Measurements from ENCODE around the gene RABGEF1. TPM values are rescaled to one million over a fixed set of nuclear protein-coding genes. Genes with fewer than 3 reads are reported as not detected.
"Not testable (repeated sequence)": the region's sequence is repeated elsewhere in the genome, so short reads cannot be mapped to it uniquely, and the experiment has no call there.

The RABGEF1 gene
- total RNA-seq, 1 donor from 2014 or later = 33.2 TPM

- H3K4me3 Mint-ChIP-seq (ENCODE audit: unreplicated experiment) = peak overlapping the region; percentile 94
Measured at GRCh38 chr7:66741710-66742049, 1.1 kb downstream of the RABGEF1 start.

GRCh38 chr7:66742298-66742697, 1.8 kb downstream of the RABGEF1 start:
- H3K9ac ChIP-seq (ENCODE audit: low read length) = peak overlapping the region; percentile 96
- H3K27me3 ChIP-seq (ENCODE audit: insufficient read depth, low read length); H3K4me1 ChIP-seq (ENCODE audit: insufficient read depth, low read length); H3K36me3 Mint-ChIP-seq (ENCODE audit: low read depth, unreplicated experiment); H3K9me3 Mint-ChIP-seq (ENCODE audit: unreplicated experiment); H3K4me1 Mint-ChIP-seq (ENCODE audit: low read depth, unreplicated experiment); H3K9me3 ChIP-seq (ENCODE audit: insufficient read depth, low read depth, low read length); H2AFZ ChIP-seq (ENCODE audit: low read depth, low read length); H3K36me3 ChIP-seq (ENCODE audit: insufficient read depth, low read length); H3K27me3 Mint-ChIP-seq (ENCODE audit: low read depth, unreplicated experiment); FAIRE-seq: not testable (repeated sequence)
- peak; percentile 65 for DNase-seq (ENCODE audit: low read depth)
- peaks cover 34% of the 10 kb centered on the region for H4K20me1 ChIP-seq (ENCODE audit: insufficient read depth, low read length)
- H3K27ac Mint-ChIP-seq (ENCODE audit: unreplicated experiment) = peak overlapping the region; percentile 97
- peak overlapping the region; percentile 85 for H3K4me2 ChIP-seq (ENCODE audit: low read length)
- peak overlapping the region; percentile 42 for H3K4me3 ChIP-seq (ENCODE audit: insufficient read depth, low read depth, low read length)
- H3K79me2 ChIP-seq (ENCODE audit: insufficient read depth, low read length) = peaks cover 82% of the 10 kb centered on the region
- peak overlapping the region; percentile 94 for H3K27ac ChIP-seq (ENCODE audit: low read depth, low read length)
- peak overlapping the region; percentile 94 for H3K4me3 Mint-ChIP-seq (ENCODE audit: unreplicated experiment)

More at GRCh38 chr7:66741710-66742049, 1.1 kb downstream of the RABGEF1 start:
- no peaks in the 10 kb centered on the region for H3K9me3 ChIP-seq (ENCODE audit: insufficient read depth, low read depth, low read length)
- peaks cover 8% of the 10 kb centered on the region for H3K4me1 Mint-ChIP-seq (ENCODE audit: low read depth, unreplicated experiment)
- H3K4me2 ChIP-seq (ENCODE audit: low read length) = peak overlapping the region; percentile 85
- peak overlapping the region; percentile 96 for H3K9ac ChIP-seq (ENCODE audit: low read length)
- DNase-seq (ENCODE audit: low read depth) = peak; percentile 33
- H4K20me1 ChIP-seq (ENCODE audit: insufficient read depth, low read length) = peaks cover 28% of the 10 kb centered on the region
- peaks cover 76% of the 10 kb centered on the region for H3K79me2 ChIP-seq (ENCODE audit: insufficient read depth, low read length)
- peak overlapping the region; percentile 94 for H3K27ac ChIP-seq (ENCODE audit: low read depth, low read length)
- H3K36me3 Mint-ChIP-seq (ENCODE audit: low read depth, unreplicated experiment) = peaks cover 2% of the 10 kb centered on the region
- H3K4me3 ChIP-seq (ENCODE audit: insufficient read depth, low read depth, low read length) = peak overlapping the region; percentile 79
- no peaks in the 10 kb centered on the region for H3K9me3 Mint-ChIP-seq (ENCODE audit: unreplicated experiment)
- H2AFZ ChIP-seq (ENCODE audit: low read depth, low read length) = no peak overlapping the region
- H3K36me3 ChIP-seq (ENCODE audit: insufficient read depth, low read length) = no peaks in the 10 kb centered on the region
- peak overlapping the region; percentile 97 for H3K27ac Mint-ChIP-seq (ENCODE audit: unreplicated experiment)
- no peak for FAIRE-seq
- peaks cover 10% of the 10 kb centered on the region for H3K4me1 ChIP-seq (ENCODE audit: insufficient read depth, low read length)
- no peaks in the 10 kb centered on the region for H3K27me3 Mint-ChIP-seq (ENCODE audit: low read depth, unreplicated experiment)
- no peaks in the 10 kb centered on the region for H3K27me3 ChIP-seq (ENCODE audit: insufficient read depth, low read length)
- TF ChIP-seq EZH2 (IDR thresholded peaks at IDR 0.05; ENCODE audit: insufficient read depth, low read length) (no peak), CTCF (IDR thresholded peaks at IDR 0.05; ENCODE audit: insufficient read depth, low read depth, low read length) (no peak)

- H4K20me1 ChIP-seq (ENCODE audit: insufficient read depth, low read length) = peaks cover 49% of the 10 kb centered on the region
- H3K9me3 ChIP-seq (ENCODE audit: insufficient read depth, low read depth, low read length) = no peaks in the 10 kb centered on the region
- no peak overlapping the region for H2AFZ ChIP-seq (ENCODE audit: low read depth, low read length)
- Mint-ChIP-seq H3K27me3 (ENCODE audit: low read depth, unreplicated experiment) (no peaks in the 10 kb centered on the region), H3K9me3 (ENCODE audit: unreplicated experiment) (no peaks in the 10 kb centered on the region), H3K36me3 (ENCODE audit: low read depth, unreplicated experiment) (peaks cover 3% of the 10 kb centered on the region), H3K27ac (ENCODE audit: unreplicated experiment) (peak overlapping the region; percentile 41), H3K4me3 (ENCODE audit: unreplicated experiment) (peak overlapping the region; percentile 27), H3K4me1 (ENCODE audit: low read depth, unreplicated experiment) (peaks cover 21% of the 10 kb centered on the region)
- no peak overlapping the region for H3K4me3 ChIP-seq (ENCODE audit: insufficient read depth, low read depth, low read length)
- no peak overlapping the region for H3K9ac ChIP-seq (ENCODE audit: low read length)
- no peak for FAIRE-seq
- no peaks in the 10 kb centered on the region for H3K36me3 ChIP-seq (ENCODE audit: insufficient read depth, low read length)
- H3K27me3 ChIP-seq (ENCODE audit: insufficient read depth, low read length) = no peaks in the 10 kb centered on the region
- peaks cover 94% of the 10 kb centered on the region for H3K79me2 ChIP-seq (ENCODE audit: insufficient read depth, low read length)
- H3K4me2 ChIP-seq (ENCODE audit: low read length) = no peak overlapping the region
- no peak for DNase-seq (ENCODE audit: low read depth)
- H3K4me1 ChIP-seq (ENCODE audit: insufficient read depth, low read length) = peaks cover 14% of the 10 kb centered on the region
- no peak overlapping the region for H3K27ac ChIP-seq (ENCODE audit: low read depth, low read length)
- no peak for TF ChIP-seq CTCF (IDR thresholded peaks at IDR 0.05; ENCODE audit: insufficient read depth, low read depth, low read length)
- no peak for TF ChIP-seq EZH2 (IDR thresholded peaks at IDR 0.05; ENCODE audit: insufficient read depth, low read length)
Measured at GRCh38 chr7:66743920-66744319, 3.4 kb downstream of the RABGEF1 start.

All from astrocyte (in vitro differentiated cells and primary cell).